ENCODE measurements around the gene PTDSS2.

DNA sequence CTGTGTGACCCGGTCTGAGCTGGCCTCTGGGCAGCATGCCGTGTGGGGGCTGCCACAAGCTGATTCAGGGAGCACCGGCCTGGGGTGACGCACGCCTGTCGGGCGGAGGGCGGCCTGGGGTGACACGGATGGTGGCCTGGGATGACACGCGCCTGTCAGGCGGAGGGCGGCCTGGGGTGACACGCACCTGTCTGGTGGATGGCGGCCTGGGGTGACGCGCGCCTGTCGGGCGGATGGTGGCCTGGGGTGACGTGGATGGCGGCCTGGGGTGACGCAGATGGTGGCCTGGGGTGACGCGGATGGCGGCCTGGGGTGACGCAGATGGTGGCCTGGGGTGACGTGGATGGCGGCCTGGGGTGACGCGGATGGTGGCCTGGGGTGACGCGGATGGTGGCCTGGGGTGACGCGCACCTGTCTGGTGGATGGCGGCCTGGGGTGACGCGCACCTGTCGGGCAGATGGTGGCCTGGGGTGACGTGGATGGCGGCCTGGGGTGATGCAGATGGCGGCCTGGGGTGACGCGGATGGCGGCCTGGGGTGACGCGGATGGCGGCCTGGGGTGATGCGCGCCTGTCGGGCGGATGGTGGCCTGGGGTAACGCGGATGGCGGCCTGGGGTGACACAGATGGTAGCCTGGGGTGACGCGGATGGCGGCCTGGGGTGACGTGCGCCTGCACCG, 21.5 kb downstream of the PTDSS2 start:
- TF ChIP-seq, protein P1, sequence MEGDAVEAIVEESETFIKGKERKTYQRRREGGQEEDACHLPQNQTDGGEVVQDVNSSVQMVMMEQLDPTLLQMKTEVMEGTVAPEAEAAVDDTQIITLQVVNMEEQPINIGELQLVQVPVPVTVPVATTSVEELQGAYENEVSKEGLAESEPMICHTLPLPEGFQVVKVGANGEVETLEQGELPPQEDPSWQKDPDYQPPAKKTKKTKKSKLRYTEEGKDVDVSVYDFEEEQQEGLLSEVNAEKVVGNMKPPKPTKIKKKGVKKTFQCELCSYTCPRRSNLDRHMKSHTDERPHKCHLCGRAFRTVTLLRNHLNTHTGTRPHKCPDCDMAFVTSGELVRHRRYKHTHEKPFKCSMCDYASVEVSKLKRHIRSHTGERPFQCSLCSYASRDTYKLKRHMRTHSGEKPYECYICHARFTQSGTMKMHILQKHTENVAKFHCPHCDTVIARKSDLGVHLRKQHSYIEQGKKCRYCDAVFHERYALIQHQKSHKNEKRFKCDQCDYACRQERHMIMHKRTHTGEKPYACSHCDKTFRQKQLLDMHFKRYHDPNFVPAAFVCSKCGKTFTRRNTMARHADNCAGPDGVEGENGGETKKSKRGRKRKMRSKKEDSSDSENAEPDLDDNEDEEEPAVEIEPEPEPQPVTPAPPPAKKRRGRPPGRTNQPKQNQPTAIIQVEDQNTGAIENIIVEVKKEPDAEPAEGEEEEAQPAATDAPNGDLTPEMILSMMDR (IDR thresholded peaks at IDR 0.05): no peak
- TF ChIP-seq POLR2A (IDR thresholded peaks at IDR 0.05) (no peak), POLR2AphosphoS5 (IDR thresholded peaks at IDR 0.05) (no peak)
